ENCODE measurements around the gene SH2B3. TPM values are rescaled to one million over a fixed set of nuclear protein-coding genes. Genes with fewer than 3 reads are reported as not detected.

SH2B3 gene
- total and polyA plus RNA-seq, 2 of the 13 experiments (the other 11 are each of a cell fraction or from before 2014, with no cell fraction given), result 6.8 to 6.9 TPM

DNA sequence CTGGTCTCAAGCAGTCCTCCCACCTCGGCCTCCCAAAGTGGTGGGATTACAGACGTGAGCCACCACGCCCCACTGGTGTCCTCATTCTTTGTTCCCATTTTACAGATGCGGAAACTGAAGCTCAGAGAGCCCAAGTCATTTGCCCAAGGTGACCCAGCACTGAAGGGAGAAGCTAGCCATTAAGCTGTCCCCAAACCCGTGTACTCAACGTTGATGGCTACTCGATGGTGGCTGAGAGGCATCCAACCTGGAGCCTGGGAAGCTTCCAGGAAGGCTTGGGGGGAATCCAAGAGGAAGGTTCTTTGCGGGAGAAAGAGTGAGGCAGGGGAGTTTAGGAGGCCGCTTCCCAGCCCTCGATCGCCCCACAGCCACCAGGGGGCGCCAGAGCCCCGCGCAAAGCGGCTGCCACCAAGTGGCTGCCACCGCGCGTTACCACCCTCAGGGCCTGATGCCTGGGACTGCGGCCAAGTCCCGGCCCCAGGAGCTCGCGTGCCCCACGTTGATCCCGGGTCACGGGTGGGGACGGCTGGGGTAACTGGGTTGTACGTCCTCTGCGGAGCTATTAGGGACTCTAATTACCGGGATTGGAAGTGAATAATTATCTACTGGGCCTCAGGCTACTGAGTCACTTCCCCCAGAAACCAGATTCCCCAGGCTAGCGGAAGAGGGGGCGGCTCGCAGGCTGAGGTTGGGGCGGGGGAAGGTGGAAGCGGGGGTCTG, 8.8 kb upstream of the SH2B3 start (continued):
- TF ChIP-seq, protein P1, sequence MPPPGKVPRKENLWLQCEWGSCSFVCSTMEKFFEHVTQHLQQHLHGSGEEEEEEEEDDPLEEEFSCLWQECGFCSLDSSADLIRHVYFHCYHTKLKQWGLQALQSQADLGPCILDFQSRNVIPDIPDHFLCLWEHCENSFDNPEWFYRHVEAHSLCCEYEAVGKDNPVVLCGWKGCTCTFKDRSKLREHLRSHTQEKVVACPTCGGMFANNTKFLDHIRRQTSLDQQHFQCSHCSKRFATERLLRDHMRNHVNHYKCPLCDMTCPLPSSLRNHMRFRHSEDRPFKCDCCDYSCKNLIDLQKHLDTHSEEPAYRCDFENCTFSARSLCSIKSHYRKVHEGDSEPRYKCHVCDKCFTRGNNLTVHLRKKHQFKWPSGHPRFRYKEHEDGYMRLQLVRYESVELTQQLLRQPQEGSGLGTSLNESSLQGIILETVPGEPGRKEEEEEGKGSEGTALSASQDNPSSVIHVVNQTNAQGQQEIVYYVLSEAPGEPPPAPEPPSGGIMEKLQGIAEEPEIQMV (CRISPR knock-in tag; IDR thresholded peaks at IDR 0.05; ENCODE audit: low read depth), result peak; percentile 56; the same call in 1 of the 2 replicates
- TF ChIP-seq PPARG (CRISPR knock-in tag; conservative IDR thresholded peaks at IDR 0.05), result 0 out of 2 replicates have a peak, but pooled peaks have one; percentile 31
- TF ChIP-seq, protein P2, sequence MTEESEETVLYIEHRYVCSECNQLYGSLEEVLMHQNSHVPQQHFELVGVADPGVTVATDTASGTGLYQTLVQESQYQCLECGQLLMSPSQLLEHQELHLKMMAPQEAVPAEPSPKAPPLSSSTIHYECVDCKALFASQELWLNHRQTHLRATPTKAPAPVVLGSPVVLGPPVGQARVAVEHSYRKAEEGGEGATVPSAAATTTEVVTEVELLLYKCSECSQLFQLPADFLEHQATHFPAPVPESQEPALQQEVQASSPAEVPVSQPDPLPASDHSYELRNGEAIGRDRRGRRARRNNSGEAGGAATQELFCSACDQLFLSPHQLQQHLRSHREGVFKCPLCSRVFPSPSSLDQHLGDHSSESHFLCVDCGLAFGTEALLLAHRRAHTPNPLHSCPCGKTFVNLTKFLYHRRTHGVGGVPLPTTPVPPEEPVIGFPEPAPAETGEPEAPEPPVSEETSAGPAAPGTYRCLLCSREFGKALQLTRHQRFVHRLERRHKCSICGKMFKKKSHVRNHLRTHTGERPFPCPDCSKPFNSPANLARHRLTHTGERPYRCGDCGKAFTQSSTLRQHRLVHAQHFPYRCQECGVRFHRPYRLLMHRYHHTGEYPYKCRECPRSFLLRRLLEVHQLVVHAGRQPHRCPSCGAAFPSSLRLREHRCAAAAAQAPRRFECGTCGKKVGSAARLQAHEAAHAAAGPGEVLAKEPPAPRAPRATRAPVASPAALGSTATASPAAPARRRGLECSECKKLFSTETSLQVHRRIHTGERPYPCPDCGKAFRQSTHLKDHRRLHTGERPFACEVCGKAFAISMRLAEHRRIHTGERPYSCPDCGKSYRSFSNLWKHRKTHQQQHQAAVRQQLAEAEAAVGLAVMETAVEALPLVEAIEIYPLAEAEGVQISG (CRISPR knock-in tag; IDR thresholded peaks at IDR 0.05), result 0 out of 2 replicates have a peak, but pooled peaks have one; percentile 32
- TF ChIP-seq KDM2A (CRISPR knock-in tag; IDR thresholded peaks at IDR 0.05; ENCODE audit: borderline replicate concordance, low read depth), result peak; percentile 83
- peak; percentile 38; the same call in 1 of the 2 replicates for TF ChIP-seq NFKB2 (CRISPR knock-in tag; IDR thresholded peaks at IDR 0.05; ENCODE audit: borderline replicate concordance)
- TF ChIP-seq, protein P3, sequence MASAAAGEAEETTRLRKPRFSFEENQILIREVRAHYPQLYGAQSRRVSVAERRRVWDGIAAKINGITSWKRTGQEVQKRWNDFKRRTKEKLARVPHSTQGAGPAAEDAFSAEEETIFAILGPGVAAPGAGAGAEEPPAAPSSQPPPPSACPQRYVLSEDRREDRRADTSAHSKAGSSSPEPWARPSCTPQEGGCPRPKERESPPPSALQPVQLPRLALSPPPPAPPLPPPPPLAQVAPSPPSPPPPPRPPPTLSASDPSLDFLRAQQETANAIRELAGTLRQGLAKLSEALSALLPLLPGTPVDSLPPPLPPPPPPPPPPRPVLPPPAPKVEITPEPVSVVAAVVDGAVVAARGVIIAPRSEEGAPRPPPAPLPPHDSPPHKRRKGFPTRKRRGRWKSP (CRISPR knock-in tag; IDR thresholded peaks at IDR 0.05), result 0 out of 2 replicates have a peak, but pooled peaks have one; percentile 36
- no peak for TF ChIP-seq HMGA1 (CRISPR knock-in tag; conservative IDR thresholded peaks at IDR 0.05)
- TF ChIP-seq ZNF629 (CRISPR knock-in tag; conservative IDR thresholded peaks at IDR 0.05), result peak; percentile 93
- peak; percentile 23; the same call in 1 of the 2 replicates for TF ChIP-seq MYC (CRISPR knock-in tag; IDR thresholded peaks at IDR 0.05; ENCODE audit: borderline replicate concordance)
- TF ChIP-seq ZSCAN9 (CRISPR knock-in tag; IDR thresholded peaks at IDR 0.05; ENCODE audit: borderline replicate concordance), result peak; percentile 58; the same call in 1 of the 2 replicates
- peak; percentile 88 for TF ChIP-seq KDM1A (CRISPR knock-in tag; IDR thresholded peaks at IDR 0.05)
- TF ChIP-seq TBX2 (CRISPR knock-in tag; IDR thresholded peaks at IDR 0.05; ENCODE audit: borderline replicate concordance), result peak; percentile 59; the same call in 1 of the 2 replicates
- peak; percentile 63 for TF ChIP-seq HNRNPLL (IDR thresholded peaks at IDR 0.05; ENCODE audit: low read depth, low read length, poor library complexity, severe bottlenecking)
- TF ChIP-seq, protein P4, sequence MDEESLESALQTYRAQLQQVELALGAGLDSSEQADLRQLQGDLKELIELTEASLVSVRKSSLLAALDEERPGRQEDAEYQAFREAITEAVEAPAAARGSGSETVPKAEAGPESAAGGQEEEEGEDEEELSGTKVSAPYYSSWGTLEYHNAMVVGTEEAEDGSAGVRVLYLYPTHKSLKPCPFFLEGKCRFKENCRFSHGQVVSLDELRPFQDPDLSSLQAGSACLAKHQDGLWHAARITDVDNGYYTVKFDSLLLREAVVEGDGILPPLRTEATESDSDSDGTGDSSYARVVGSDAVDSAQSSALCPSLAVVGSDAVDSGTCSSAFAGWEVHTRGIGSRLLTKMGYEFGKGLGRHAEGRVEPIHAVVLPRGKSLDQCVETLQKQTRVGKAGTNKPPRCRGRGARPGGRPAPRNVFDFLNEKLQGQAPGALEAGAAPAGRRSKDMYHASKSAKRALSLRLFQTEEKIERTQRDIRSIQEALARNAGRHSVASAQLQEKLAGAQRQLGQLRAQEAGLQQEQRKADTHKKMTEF (CRISPR knock-in tag; IDR thresholded peaks at IDR 0.05), result peak; percentile 54
- TF ChIP-seq ZKSCAN1 (IDR thresholded peaks at IDR 0.05; ENCODE audit: low read length), result no peak
- TF ChIP-seq, protein P5, sequence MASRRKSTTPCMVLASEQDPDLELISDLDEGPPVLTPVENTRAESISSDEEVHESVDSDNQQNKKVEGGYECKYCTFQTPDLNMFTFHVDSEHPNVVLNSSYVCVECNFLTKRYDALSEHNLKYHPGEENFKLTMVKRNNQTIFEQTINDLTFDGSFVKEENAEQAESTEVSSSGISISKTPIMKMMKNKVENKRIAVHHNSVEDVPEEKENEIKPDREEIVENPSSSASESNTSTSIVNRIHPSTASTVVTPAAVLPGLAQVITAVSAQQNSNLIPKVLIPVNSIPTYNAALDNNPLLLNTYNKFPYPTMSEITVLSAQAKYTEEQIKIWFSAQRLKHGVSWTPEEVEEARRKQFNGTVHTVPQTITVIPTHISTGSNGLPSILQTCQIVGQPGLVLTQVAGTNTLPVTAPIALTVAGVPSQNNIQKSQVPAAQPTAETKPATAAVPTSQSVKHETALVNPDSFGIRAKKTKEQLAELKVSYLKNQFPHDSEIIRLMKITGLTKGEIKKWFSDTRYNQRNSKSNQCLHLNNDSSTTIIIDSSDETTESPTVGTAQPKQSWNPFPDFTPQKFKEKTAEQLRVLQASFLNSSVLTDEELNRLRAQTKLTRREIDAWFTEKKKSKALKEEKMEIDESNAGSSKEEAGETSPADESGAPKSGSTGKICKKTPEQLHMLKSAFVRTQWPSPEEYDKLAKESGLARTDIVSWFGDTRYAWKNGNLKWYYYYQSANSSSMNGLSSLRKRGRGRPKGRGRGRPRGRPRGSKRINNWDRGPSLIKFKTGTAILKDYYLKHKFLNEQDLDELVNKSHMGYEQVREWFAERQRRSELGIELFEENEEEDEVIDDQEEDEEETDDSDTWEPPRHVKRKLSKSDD (CRISPR knock-in tag; IDR thresholded peaks at IDR 0.05; ENCODE audit: low read depth), result 0 out of 2 replicates have a peak, but pooled peaks have one; percentile 27
- no peak for TF ChIP-seq GFI1 (CRISPR knock-in tag; IDR thresholded peaks at IDR 0.05; ENCODE audit: borderline replicate concordance)
- peak; percentile 65 for TF ChIP-seq BORCS8-MEF2B (CRISPR knock-in tag; IDR thresholded peaks at IDR 0.05)
- TF ChIP-seq ZNF343 (CRISPR knock-in tag; IDR thresholded peaks at IDR 0.05), result 0 out of 2 replicates have a peak, but pooled peaks have one; percentile 57

Measured in HepG2 (cell line).